ENCODE measurements around the gene DACT3. TPM values are rescaled to one million over a fixed set of nuclear protein-coding genes. Genes with fewer than 3 reads are reported as not detected.

Gene DACT3
- total RNA-seq, 1 experiment from 2014 or later: 1.0 TPM

DNA sequence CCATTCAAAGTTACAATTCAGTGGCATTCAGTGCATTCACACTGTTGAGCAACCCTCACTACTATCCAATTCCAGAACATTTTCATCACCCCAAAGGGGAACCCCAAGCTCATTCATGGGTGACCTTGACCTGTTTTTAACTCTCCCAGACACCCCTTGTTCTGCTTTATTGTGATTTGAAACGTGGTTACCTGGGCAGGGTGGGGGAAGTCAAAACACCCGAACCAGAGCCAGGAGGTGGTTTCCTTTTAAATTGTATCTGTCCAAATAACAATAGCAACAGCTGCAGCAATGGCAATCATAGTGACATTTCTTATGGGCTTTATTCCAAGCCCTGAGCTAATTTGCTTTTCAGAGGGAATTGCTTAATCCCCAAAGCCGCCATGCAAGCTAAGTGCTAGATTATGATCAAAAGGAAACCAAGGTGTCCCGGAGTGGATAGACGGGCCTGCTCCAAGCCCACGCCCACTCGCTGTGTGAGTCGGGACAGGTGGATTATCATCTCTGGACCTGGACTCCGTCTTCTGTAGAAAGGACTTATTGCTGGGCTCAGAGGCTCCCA lies 42.2 kb downstream of the DACT3 start:
- in situ Hi-C loops (cut with HindIII; ENCODE audit: low pct_unique_long_range_greater_than_20kb, low sequenced_read_pairs) (no loop called here), intact Hi-C loops (cut with micrococcal nuclease; ENCODE audit: unreplicated experiment) (no loop called here)
- Histone ChIP-seq H3K27me3 (ENCODE audit: control insufficient read depth, insufficient read depth, low read length) (no peaks in the 10 kb centered on the region), H3K4me1 (ENCODE audit: control insufficient read depth, insufficient read depth, low read length) (no peaks in the 10 kb centered on the region; the same call in 1 of the 2 replicates), H3K27ac (ENCODE audit: low read length) (no peak overlapping the region), H3K9me3 (ENCODE audit: control insufficient read depth, insufficient read depth, low read depth, low read length) (no peaks in the 10 kb centered on the region), H3K36me3 (ENCODE audit: control insufficient read depth, insufficient read depth, low read length) (no peaks in the 10 kb centered on the region), H3K4me3 (ENCODE audit: low read depth in 2 of 2, low read length in 2 of 2) (no peak overlapping the region)
- ATAC-seq (no peak), DNase-seq (ENCODE audit: low read depth, low spot score) (no peak)
- TF ChIP-seq SIN3A (IDR thresholded peaks at IDR 0.05; ENCODE audit: borderline replicate concordance, insufficient read depth, low read depth, low read length): no peak
- ChIA-PET CTCF (no interaction called here), POLR2A (no interaction called here)
- no TSS peak for BruUV-seq (replicated peaks)

DNA sequence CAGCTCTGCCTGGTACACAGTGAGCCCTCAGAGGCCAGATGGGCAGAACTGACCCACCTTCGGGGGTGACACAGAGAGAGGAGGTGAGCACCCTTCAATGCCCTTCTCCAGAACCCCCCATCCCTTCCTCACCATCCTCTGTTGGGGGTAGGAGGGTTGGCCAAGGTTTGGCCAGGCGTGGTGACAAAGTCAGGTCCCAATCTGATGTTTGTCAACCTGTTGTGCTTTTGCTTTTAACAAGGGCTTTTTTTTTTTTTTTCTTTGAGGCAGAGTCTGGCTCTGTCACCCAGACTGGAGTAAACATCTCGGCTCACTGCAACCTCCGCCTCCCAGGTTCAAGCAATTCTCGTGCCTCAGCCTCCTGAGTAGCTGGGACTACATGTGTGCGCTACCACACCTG lies 43.4 kb downstream of the DACT3 start:
- ATAC-seq (no peak), DNase-seq (ENCODE audit: low read depth, low spot score) (no peak)
- ChIA-PET CTCF (interaction anchor here (0.6 to 1.1 kb wide), 3 partner anchors 14 to 44 kb away, joined by 4 to 8 read pairs (median 8); no protein-coding TSS in a partner anchor), POLR2A (no interaction called here)
- no TSS peak for BruUV-seq (replicated peaks)
- TF ChIP-seq, protein P1, sequence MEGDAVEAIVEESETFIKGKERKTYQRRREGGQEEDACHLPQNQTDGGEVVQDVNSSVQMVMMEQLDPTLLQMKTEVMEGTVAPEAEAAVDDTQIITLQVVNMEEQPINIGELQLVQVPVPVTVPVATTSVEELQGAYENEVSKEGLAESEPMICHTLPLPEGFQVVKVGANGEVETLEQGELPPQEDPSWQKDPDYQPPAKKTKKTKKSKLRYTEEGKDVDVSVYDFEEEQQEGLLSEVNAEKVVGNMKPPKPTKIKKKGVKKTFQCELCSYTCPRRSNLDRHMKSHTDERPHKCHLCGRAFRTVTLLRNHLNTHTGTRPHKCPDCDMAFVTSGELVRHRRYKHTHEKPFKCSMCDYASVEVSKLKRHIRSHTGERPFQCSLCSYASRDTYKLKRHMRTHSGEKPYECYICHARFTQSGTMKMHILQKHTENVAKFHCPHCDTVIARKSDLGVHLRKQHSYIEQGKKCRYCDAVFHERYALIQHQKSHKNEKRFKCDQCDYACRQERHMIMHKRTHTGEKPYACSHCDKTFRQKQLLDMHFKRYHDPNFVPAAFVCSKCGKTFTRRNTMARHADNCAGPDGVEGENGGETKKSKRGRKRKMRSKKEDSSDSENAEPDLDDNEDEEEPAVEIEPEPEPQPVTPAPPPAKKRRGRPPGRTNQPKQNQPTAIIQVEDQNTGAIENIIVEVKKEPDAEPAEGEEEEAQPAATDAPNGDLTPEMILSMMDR (IDR thresholded peaks at IDR 0.05): no peak
- TF ChIP-seq POLR2AphosphoS5 (IDR thresholded peaks at IDR 0.05; ENCODE audit: low read depth, low read length) (no peak), TCF7L2 (IDR thresholded peaks at IDR 0.05; ENCODE audit: low read depth, low read length) (no peak), SIN3A (IDR thresholded peaks at IDR 0.05; ENCODE audit: borderline replicate concordance, insufficient read depth, low read depth, low read length) (no peak)
- TF ChIP-seq, protein P2, sequence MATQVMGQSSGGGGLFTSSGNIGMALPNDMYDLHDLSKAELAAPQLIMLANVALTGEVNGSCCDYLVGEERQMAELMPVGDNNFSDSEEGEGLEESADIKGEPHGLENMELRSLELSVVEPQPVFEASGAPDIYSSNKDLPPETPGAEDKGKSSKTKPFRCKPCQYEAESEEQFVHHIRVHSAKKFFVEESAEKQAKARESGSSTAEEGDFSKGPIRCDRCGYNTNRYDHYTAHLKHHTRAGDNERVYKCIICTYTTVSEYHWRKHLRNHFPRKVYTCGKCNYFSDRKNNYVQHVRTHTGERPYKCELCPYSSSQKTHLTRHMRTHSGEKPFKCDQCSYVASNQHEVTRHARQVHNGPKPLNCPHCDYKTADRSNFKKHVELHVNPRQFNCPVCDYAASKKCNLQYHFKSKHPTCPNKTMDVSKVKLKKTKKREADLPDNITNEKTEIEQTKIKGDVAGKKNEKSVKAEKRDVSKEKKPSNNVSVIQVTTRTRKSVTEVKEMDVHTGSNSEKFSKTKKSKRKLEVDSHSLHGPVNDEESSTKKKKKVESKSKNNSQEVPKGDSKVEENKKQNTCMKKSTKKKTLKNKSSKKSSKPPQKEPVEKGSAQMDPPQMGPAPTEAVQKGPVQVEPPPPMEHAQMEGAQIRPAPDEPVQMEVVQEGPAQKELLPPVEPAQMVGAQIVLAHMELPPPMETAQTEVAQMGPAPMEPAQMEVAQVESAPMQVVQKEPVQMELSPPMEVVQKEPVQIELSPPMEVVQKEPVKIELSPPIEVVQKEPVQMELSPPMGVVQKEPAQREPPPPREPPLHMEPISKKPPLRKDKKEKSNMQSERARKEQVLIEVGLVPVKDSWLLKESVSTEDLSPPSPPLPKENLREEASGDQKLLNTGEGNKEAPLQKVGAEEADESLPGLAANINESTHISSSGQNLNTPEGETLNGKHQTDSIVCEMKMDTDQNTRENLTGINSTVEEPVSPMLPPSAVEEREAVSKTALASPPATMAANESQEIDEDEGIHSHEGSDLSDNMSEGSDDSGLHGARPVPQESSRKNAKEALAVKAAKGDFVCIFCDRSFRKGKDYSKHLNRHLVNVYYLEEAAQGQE (IDR thresholded peaks at IDR 0.05; ENCODE audit: insufficient read depth in 1 of 2, low read depth in 2 of 2, low read length in 1 of 2): no peak
- in situ Hi-C loops (cut with HindIII; ENCODE audit: low pct_unique_long_range_greater_than_20kb, low sequenced_read_pairs): no loop called here
- H3K9me3 ChIP-seq (ENCODE audit: control insufficient read depth, insufficient read depth, low read depth, low read length): no peaks in the 10 kb centered on the region
- H3K27me3 ChIP-seq (ENCODE audit: control insufficient read depth, insufficient read depth, low read length): no peaks in the 10 kb centered on the region
- H3K27ac ChIP-seq (ENCODE audit: low read length): no peak overlapping the region
- no peak overlapping the region for H3K4me3 ChIP-seq (ENCODE audit: low read depth in 2 of 2, low read length in 2 of 2)
- intact Hi-C loops (cut with micrococcal nuclease; ENCODE audit: unreplicated experiment): no loop called here
- no peaks in the 10 kb centered on the region; the same call in 1 of the 2 replicates for H3K4me1 ChIP-seq (ENCODE audit: control insufficient read depth, insufficient read depth, low read length)
- no peaks in the 10 kb centered on the region for H3K36me3 ChIP-seq (ENCODE audit: control insufficient read depth, insufficient read depth, low read length)

DNA sequence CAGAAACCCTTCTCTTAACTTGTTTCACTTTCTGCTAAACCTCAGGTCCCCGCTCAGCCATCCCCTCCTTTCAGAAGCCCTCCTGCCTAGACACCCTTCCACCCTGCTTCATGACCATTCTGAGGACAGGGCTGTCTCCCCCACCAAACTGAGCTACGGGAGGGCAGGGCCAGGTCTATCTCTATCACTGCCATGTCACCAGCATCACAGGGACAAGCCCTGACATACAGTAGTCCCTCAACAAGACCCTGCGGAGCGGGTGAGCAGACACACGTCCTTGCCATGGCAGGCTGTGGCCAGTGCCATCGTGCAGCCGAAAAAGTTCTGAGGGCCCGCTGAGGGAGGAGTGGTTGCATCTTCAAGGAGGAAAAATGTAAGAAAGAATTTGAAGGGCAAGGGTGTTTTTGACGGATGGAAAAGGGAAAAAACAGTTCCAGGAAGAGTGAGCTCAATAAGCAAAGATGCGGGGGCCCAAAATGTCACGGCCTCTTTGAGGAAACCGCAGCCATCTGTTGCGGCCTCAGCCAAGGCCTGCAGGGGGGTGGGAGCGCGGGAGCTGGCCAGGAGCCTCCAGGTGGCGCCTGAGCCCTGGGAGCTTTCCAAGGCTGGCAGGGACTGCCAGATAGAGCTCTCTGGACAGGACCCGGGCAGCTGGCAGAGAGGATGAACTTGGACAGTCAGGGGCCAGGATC lies 44.2 kb downstream of the DACT3 start:
- Histone ChIP-seq H3K27me3 (ENCODE audit: control insufficient read depth, insufficient read depth, low read length) (no peaks in the 10 kb centered on the region), H3K36me3 (ENCODE audit: control insufficient read depth, insufficient read depth, low read length) (no peaks in the 10 kb centered on the region), H3K4me1 (ENCODE audit: control insufficient read depth, insufficient read depth, low read length) (no peaks in the 10 kb centered on the region; the same call in 1 of the 2 replicates), H3K4me3 (ENCODE audit: low read depth in 2 of 2, low read length in 2 of 2) (no peak overlapping the region), H3K27ac (ENCODE audit: low read length) (no peak overlapping the region), H3K9me3 (ENCODE audit: control insufficient read depth, insufficient read depth, low read depth, low read length) (no peaks in the 10 kb centered on the region)
- ChIA-PET CTCF (interaction anchor here (0.6 to 1.1 kb wide), 6 partner anchors 15 to 1656 kb away, joined by 4 to 8 read pairs (median 4); no protein-coding TSS in a partner anchor), POLR2A (no interaction called here)
- DNase-seq (ENCODE audit: low read depth, low spot score) (no peak), ATAC-seq (peak; percentile 85)
- BruUV-seq (replicated peaks): no TSS peak
- in situ Hi-C loops (cut with HindIII; ENCODE audit: low pct_unique_long_range_greater_than_20kb, low sequenced_read_pairs): no loop called here
- intact Hi-C loops (cut with micrococcal nuclease; ENCODE audit: unreplicated experiment): no loop called here
- TF ChIP-seq, protein P1 (IDR thresholded peaks at IDR 0.05): peak; percentile 78
- TF ChIP-seq POLR2AphosphoS5 (IDR thresholded peaks at IDR 0.05; ENCODE audit: low read depth, low read length): no peak
